NCI-H1092 (cell line): ENCODE data around the gene PTK6.
"Not testable (repeated sequence)": the region's sequence is repeated elsewhere in the genome, so short reads cannot be mapped to it uniquely, and the experiment has no call there.

Source experiments
- DNase-seq: peaks from one replicate; lab custom pipeline; 2025; lab: John Stamatoyannopoulos, UW

The PTK6 gene

DNA sequence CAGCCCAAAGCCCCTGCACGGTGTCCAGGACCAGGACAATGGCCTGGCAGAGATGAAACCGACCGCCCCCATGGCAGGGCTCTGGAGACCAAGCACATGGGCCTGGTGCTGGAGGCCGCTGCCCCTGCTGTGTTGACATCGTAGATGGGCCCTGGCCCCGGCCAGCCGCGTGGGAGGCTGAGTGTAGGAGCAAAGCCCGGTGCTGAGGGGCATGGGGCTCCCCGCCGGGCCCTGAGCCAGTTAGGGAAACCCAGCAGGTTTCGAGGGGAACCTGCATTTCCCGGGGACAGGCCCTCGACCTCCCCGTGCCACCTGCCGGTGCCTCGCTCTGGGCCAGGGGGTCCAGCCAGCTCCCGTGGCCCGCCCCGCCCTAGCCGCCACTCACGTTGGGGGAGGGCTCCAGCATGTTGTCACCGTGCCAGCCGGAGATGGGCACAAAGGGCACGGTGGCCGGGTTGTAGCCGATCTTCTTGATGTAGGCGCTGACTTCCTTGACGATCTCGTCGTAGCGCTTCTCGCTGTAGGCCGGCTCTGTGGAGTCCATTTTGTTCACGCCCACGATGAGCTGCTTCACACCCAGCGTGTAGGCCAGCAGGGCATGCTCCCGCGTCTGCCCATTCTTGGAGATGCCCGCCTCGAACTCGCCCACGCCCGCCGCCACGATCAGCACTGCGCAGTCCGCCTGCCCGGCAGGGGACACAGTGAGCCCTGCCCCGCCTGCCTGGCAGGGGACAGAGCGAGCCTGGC, 42.6 kb downstream of the PTK6 start:
- DNase-seq, result no peak

DNA sequence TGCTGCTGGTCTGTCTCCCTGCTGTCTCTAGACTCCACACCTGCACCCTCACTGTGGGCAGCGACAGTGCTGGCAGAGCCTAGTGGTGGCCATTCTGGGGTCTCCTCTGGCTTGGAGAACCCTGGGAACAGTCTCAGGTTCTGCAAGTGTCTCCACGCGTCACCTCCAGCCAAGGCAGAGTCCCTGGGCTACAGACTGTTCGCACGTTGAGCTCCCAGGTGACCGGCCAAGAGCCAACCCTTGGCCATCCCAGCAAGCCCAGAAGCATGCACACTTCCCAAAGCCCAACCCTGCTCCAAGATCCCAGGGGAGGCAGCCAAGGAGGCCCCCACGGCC, 43.1 kb downstream of the PTK6 start:
- DNase-seq, result no peak

GRCh38 chr20:63493563-63494020, 43.6 kb downstream of the PTK6 start:
- no peak for DNase-seq

DNA sequence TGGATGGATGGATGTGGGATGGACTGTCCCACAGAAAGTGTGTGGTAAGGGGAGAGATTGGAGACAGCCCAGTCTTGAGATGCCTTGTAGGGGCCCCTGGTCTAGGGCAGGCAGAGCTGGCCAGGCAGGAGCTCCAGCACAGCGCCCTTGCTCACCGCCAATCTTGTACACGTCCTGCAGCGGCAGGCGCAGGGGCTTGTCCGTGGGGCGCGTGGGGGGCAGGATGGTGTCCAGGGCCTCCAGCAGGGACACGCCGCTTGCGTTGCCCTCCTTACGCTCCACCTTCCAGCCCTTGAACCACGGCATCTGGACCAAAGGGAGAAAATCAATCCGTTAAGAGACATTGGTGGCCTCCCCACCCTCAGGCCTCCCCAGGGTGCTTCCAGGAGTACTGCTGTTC, 44.2 kb downstream of the PTK6 start:
- DNase-seq, result no peak

DNA sequence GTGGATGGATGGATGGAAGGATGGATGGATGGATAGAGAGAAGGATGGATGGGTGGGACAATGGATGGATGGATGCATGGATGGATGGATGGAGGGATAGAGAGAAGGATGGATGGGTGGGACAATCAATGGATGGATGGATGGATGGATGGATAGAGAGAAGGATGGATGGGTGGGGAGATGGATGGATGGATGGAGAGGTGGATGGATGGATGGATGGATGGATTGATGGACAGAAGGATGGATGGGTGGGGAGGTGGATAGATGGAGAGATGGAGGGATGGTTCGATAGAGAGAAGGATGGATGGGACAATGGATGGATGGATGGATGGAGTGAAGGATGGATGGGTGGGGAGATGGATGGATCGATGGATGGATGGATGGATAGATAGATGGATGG, 44.7 kb downstream of the PTK6 start:
- DNase-seq, result no peak

DNA sequence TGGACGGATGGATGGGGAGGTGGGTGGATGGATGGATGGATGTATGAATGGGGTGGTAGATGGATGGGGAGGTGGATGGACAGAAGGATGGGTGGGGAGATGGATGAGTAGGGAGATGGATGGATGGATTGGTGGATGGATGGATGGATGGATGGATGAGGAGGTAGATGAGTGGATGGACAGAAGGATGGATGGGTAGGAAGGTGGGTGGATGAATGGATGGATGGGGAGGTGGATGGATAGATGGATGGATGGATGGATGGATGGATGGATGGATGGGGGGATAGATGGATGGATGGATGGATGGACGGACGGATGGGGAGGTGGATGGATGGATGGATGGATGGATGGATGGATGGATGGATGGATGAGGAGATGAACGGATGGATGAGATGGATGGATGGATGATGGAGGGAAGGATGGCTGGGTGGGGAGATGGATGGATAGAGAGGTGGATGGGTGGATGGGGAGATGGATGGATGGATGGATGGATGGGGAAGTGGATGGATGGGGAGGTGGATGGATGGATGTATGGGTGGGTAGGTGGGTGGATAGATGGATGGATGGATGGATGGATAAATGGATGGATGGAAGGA, 45.4 kb downstream of the PTK6 start:
- DNase-seq, result no peak

- DNase-seq, result no peak
Observed at GRCh38 chr20:63491078-63491477, 46.1 kb downstream of the PTK6 start.

- no peak for DNase-seq
Observed at GRCh38 chr20:63490416-63490815, 46.8 kb downstream of the PTK6 start.

GRCh38 chr20:63488315-63489251, 48.6 kb downstream of the PTK6 start:
- no peak for DNase-seq

DNA sequence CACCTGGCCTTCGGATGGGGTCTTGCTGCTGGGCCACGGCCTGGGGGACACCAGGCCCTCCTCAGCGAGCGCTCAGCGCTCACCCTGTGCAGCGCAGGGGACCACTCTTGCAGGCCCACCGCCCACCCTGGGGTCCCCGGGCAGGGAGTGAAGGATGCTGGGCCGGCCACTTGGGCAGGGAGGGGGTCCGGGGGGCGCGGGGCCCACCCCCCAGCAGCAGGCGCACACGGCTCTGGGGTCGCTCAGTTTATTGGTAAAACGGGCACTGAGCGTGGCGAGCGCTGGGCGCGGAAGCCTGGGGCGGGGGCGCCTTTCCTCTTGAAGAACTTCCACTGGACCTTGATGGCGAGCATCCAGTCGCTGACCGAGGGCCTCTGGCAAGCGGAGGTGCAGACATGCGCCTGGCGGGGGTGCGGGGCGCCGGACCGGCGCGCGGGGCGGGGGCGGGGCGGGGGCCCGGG, 49.4 kb downstream of the PTK6 start:
- no peak for DNase-seq

- no peak for DNase-seq
Observed at GRCh38 chr20:63487116-63487764, 49.9 kb downstream of the PTK6 start.

- no peak for DNase-seq
Observed at GRCh38 chr20:63486300-63486855, 50.8 kb downstream of the PTK6 start.

DNA sequence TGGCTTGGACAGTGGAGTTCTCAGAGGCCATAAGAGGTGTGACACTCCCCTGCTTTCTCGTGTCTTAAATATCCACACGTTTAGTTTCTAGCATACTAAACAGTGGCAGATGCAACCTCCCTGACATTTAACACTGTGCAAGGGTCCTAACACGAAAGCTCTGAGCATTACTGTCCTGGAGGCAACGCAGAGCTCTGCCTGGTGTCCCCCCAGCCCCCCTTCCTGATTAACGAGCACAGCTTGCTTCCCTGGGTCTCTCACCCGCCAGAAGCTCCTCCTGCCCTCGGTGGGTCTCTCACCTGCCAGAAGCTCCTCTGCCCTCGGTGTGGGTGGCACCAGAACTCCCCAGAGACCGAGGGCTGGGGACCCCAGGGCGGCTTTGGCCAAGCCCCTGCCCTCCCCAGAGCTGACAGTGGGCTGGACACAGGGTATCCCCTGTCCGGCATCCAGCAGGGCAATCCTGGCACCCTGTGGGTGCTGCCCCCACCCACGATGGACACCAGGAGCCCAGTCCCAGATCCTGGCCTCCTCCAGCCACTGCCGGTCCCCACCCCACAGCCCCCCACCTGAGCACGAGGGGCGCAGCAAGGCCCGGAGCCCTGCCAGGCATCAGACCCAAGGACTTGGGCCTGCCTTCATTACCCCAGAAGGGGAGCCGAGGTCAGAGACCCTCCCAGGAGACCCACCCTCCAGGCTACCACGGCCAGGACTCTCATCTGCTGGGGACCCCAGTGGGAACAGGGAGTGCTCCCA, 52.3 kb downstream of the PTK6 start:
- no peak for DNase-seq

DNA sequence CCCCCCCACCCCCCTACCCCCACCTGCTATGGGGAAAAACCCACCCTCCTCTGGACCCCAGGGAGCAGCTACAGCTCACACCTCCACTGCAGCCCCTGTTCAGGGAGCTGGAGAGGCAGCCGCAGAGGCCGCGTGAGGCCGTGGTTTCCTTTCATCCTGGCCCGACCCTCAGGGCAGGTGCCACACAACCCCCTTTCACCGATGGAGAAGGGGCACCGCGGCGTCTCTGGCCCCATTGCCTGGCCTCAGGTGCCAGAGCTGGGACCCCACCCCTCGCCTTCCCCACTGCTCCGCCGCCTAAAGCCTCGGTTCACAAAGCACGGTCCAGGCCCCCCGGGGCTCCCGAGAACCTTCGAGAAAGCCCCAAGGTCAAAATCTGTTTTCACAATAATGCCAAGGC, 52.9 kb downstream of the PTK6 start:
- no peak for DNase-seq

- DNase-seq, result no peak
Observed at GRCh38 chr20:63483834-63484233, 53.3 kb downstream of the PTK6 start.

- no peak for DNase-seq
Observed at GRCh38 chr20:63482021-63482587, 55.1 kb downstream of the PTK6 start.

DNA sequence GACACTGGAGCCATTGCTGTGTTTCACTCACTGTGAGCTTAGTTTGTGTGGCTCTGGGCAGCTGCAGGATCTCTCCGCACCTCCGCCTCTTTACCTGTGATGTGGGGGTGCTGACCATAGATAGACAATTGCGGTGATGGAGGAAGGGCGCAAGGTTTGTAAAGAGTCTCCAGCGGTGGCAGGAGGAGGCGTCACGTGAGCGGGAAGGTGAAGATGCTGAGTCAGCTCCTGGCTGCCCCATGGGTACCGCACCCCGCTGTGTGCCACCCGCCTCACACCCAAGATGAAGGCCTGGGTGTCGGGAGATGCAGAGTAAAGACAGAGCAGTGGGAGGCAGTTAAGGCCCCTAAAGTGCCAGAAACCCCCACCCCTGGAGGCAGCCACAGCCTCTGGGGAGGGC, 55.7 kb downstream of the PTK6 start:
- DNase-seq, result no peak

- DNase-seq, result not testable (repeated sequence)
Observed at GRCh38 chr20:63479695-63480419, 57.3 kb downstream of the PTK6 start.

GRCh38 chr20:63478346-63479302, 58.6 kb downstream of the PTK6 start:
- DNase-seq, result no peak
